GM21723 (cell line): ENCODE measurements around the gene HHATL.

Experiments used
- ATAC-seq: cut with Tn5 transposase; IDR thresholded peaks from one replicate; pipeline ENCODE4 v1.9.1; 2021; ENCODE audit warnings: mild to moderate bottlenecking, moderate library complexity; ENCODE audit not compliant: unreplicated experiment

HHATL gene

GRCh38 chr3:42702066-42702951, at the start of gene HHATL:
Gene HHATL (minus strand): TSS chr3:42702798. CDS start chr3:42700826, 1,972 bp downstream.
- no peak for ATAC-seq

DNA sequence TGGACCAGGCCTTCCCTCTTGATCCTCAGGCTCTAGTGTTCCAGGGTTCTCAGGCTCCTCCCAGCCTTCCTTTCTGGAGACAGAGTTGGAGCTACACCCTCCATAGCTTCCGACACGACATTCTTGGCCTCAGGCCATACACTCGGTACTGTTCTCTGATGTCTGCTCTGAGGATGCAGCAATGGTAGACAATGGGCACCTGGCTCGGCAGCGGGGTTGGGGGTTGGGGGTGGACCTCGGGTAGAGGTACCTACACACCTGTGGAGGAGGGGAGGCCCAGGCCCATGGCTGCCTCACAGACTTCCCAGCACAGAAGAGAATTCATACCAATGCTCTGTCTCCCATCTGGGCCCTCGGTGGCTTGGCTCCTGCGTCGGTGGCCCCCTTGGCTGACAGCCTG, 49.0 kb upstream of the HHATL start:
- no peak for ATAC-seq

DNA sequence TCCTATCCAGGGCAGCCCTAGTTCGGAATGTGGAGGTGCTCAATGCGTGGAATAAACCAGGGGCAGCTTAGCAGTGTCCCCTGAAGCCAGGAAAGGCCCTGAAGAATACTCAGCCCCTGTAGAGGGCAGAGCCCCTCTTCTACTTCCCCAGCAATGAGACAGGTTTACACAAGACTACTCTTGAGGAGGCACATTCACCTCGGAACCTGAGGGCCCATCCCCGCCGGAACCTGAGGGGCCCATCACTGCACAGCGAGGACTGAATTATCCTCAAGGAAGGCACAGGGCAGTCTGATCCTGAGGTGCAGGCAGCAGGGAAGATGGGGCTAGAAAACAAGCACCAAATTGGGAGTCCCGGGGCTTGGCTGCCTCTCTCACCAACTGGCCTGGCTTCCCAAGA, 48.2 kb upstream of the HHATL start:
- no peak for ATAC-seq

GRCh38 chr3:42749753-42750231, 47.2 kb upstream of the HHATL start:
- no peak for ATAC-seq

GRCh38 chr3:42749025-42749752, 46.6 kb upstream of the HHATL start:
- ATAC-seq, result no peak

DNA sequence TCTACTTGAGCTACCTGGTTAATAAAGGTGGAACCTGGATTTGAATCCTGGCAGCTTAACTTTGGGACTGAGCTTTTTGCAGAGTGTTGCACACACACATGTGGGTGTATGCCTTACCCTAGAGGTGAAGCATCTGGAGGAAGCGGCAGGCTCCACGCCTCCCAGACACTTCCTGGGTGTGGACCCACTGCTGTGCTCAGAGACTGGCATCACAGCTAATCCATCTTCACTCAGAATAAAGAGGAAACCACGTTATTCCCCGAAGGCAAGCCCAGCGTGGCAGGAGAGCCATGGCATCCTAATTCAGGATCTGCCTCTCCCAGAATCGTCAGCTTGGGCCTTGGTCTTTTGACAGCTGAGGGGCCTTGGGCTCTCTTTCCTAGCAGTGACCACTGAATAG, 45.0 kb upstream of the HHATL start:
- no peak for ATAC-seq

DNA sequence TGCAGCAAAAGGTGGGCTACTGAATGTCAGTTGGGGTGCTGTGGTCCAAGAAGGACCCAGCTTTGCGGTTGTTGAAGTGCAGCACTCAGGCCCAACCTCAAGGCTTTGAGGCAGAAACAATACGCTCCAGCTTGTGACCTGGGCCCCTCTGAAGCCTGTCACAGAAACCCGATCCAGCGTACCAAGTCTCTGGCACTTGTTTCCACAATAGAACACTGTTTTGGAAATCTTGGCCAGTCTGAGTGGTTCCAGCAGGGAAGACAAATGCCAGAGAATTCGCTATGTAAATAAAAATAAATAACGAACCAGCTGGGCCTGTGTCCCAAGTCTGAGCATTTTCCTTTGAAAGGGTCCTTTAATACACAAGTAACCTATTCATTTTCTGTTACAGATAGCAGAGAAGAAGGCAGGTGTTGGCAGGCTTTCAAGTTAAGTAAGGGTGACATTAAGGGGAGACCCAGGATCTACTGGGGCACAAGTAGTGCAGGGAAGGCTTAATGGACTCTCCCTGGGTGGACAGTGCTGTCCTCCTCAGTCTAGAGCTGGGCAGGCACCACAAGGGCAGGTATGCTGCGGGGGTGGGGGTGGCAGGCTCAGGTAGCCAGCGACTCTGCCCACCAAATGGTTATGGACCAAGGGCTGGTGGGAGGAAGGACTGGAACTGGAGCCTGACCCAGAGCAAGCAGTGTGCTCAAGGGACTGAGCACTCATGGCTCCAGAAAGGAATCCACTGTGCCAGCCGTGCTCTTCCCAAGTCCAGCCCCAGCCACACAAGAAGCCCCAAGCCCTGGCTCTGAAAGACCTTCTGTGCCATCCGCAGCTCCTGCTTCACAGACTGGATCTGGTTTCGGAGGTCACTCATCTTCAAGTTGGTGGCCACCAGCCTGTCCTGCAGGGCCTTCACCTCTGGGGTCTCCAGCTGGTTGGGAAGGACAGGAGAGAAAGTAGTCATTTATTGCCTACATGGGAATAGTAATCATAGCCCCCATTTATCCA, 44.2 kb upstream of the HHATL start:
- ATAC-seq, result no peak

- ATAC-seq, result no peak
Measured at GRCh38 chr3:42745776-42746454, 43.3 kb upstream of the HHATL start.

DNA sequence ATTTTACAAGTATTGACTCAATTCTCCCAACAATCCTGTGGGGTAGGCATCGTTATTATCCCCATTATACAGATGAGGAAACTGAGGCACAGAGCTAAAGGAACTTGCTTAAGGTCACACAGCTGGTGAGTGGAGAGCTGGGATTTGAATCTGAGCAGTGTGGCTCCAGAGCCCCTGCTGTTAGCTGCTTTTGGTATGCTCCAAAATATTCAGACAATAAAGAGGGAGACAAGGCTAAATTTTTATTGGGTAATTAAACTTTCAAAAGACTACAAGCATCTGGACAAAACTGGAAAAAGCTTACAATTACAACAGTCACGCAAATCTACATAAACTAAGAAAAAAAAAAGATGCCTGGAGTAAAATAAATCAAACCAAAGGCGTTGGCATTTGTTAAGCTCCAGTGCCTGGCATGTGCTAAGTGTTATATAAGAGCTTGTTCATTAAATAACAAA, 42.7 kb upstream of the HHATL start:
- no peak for ATAC-seq

DNA sequence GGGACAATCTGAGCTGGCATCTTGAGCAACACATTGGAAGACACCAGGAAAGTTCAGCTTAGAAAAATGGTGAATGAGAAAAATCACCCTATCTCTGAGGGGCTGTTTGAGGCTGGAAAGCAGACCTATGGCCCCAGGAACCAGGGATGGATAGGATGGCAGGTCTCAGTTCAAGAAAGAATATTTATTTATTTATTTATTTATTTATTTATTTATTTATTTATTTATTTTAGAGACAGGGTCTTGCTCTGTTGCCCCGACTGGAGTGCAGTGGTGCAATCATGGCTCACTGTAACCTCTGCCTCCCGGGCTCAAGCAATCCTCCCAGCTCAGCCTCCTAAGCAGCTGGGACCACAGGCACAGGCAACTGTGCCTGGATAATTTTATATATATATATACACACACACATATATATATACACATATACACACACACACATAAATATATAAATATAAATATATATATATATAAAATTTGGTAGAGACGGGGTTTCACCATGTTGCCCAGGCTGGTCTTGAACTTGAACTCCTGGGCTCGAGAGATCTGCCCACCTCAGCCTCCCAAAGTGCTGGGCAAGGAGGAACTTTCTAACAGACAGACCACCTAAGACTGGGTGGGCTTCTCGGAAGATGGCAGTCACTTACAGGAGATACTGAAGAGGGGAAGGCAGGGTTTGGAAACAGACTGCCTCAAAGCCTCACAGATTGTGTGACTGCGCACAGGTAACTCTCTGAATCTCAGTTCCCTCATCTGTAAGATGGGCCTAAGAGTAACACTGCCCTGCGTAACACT, 40.8 kb upstream of the HHATL start:
- ATAC-seq, result no peak

DNA sequence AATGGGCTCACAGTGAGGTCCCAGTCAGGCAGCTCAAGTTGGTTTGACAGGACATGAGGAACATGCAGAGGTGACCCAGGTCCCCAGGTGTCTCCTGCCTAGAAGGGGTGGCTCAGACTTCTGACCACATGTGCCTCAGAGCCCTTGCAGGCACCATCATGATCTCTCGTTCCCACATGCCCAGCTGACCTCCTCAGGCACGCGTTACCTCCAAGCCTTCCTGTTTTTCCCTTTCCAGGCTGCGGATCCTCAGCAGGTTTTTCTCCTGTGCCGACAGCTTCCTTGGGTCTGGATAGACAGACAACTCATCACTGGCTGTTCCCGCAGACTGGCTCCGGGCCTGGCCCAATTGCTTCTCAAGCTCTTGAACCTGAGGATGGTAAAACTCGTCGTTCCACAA, 40.1 kb upstream of the HHATL start:
- no peak for ATAC-seq

GRCh38 chr3:42742259-42742658, 39.7 kb upstream of the HHATL start:
- ATAC-seq, result no peak

- no peak for ATAC-seq
Measured at GRCh38 chr3:42741796-42742195, 39.2 kb upstream of the HHATL start.

- ATAC-seq, result no peak
Measured at GRCh38 chr3:42739401-42740158, 37.0 kb upstream of the HHATL start.

GRCh38 chr3:42736531-42736930, 33.9 kb upstream of the HHATL start:
- no peak for ATAC-seq

GRCh38 chr3:42736081-42736480, 33.5 kb upstream of the HHATL start:
- no peak for ATAC-seq

- no peak for ATAC-seq
Measured at GRCh38 chr3:42735615-42736014, 33.0 kb upstream of the HHATL start.

DNA sequence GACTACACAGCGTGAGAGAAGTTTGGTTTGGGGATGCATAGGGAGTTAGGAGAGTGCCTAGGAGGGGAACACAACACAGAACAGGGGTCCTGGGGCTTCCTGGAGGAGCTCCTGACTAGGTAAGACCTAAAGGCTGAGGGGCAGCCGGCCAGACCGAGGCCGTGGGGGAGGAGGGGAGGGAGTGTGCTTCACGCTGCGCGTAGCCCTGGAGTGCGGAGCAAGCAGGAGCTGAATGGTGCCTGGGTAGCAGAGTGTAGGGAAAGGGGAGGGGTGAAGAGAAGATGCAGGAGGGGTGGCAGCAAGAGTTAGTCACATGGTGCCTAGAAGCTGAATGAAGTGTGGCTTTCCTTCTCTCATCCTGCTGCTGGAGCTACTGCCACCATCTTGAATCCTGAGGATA, 32.4 kb upstream of the HHATL start:
- no peak for ATAC-seq
